Right lobe of liver (tissue), 4 donors: ENCODE measurements around the gene SLC45A3.

Experiments used
- CTCF ChIP-seq, 4 donors: fragments of 200-600 bp in 3 of 4; fragments of 450-650 bp in 1 of 4; IDR thresholded peaks; one replicate each; pipeline versions ENCODE4 v1.5.1 to v1.8.0; 2016 to 2022; ENCODE audit warnings: antibody characterized with exemption in 4 of 4, mild to moderate bottlenecking in 2 of 4
- POLR2A ChIP-seq: fragments of 450-650 bp; IDR thresholded peaks from one replicate; pipeline ENCODE4 v1.6.1; 2017; ENCODE audit warnings: antibody characterized with exemption, mild to moderate bottlenecking
- donor health status: DM: no; HTN: no; CAD: no.
- donor health status: DM: no; HTN: no; CAD: no.
- donor health status: DM: no; HTN: yes; CAD: no.

GRCh38 chr1:205664399-205665017 is 15.8 kb downstream of the SLC45A3 start:
- TF ChIP-seq POLR2A (peak; percentile 86), CTCF (IDR thresholded peaks at IDR 0.05) (no peak)
